WERI-Rb-1 (cell line): ENCODE results near the gene DDA1.
"Not testable (repeated sequence)": the region's sequence is repeated elsewhere in the genome, so short reads cannot be mapped to it uniquely, and the experiment has no call there.

Experiments used
- DNase-seq: peaks from one replicate; pipeline ENCODE4 v3.0.0-alpha.2; 2020
- H3K27ac ChIP-seq: fragments of 250-450 bp; sonication (Bioruptor Pico); 2 replicates; pipeline ENCODE4 v1.5.1; 2020; ENCODE audit warnings: mild to moderate bottlenecking, moderate library complexity
- H3K27me3 ChIP-seq: fragments of 250-450 bp; sonication (Bioruptor Pico); 2 replicates; pipeline ENCODE4 v1.5.1; 2021; ENCODE audit warnings: mild to moderate bottlenecking, low read depth, moderate library complexity; ENCODE audit not compliant: insufficient read depth, severe bottlenecking
- H3K36me3 ChIP-seq: fragments of 250-450 bp; sonication (Bioruptor Pico); 2 replicates; pipeline ENCODE4 v1.5.1; 2020; ENCODE audit warnings: mild to moderate bottlenecking, moderate library complexity
- H3K4me3 ChIP-seq: 2 replicates; pipeline ENCODE4 v1.5.1; 2011; ENCODE audit warnings: low read depth, mild to moderate bottlenecking, control low read depth, low read length
- H3K9me3 ChIP-seq: fragments of 250-450 bp; sonication (Bioruptor Pico); 2 replicates; pipeline ENCODE4 v1.5.1; 2021; ENCODE audit warnings: mild to moderate bottlenecking, moderate library complexity; ENCODE audit not compliant: severe bottlenecking
- TF ChIP-seq, protein P1 (sequence below): IDR thresholded peaks from 2 replicates; pipeline ENCODE4 v1.5.1; 2011; ENCODE audit warnings: low read depth, mild to moderate bottlenecking, control low read depth, inconsistent platforms, low read length

DDA1 gene

GRCh38 chr19:17357724-17358123 lies 48.4 kb downstream of the DDA1 start:
- no peak overlapping the region for H3K4me3 ChIP-seq
- TF ChIP-seq, protein P1, sequence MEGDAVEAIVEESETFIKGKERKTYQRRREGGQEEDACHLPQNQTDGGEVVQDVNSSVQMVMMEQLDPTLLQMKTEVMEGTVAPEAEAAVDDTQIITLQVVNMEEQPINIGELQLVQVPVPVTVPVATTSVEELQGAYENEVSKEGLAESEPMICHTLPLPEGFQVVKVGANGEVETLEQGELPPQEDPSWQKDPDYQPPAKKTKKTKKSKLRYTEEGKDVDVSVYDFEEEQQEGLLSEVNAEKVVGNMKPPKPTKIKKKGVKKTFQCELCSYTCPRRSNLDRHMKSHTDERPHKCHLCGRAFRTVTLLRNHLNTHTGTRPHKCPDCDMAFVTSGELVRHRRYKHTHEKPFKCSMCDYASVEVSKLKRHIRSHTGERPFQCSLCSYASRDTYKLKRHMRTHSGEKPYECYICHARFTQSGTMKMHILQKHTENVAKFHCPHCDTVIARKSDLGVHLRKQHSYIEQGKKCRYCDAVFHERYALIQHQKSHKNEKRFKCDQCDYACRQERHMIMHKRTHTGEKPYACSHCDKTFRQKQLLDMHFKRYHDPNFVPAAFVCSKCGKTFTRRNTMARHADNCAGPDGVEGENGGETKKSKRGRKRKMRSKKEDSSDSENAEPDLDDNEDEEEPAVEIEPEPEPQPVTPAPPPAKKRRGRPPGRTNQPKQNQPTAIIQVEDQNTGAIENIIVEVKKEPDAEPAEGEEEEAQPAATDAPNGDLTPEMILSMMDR: no peak
- no peak overlapping the region for H3K27ac ChIP-seq
- H3K36me3 ChIP-seq: no peaks in the 10 kb centered on the region
- DNase-seq: no peak
- no peaks in the 10 kb centered on the region for H3K27me3 ChIP-seq
- no peaks in the 10 kb centered on the region for H3K9me3 ChIP-seq

- TF ChIP-seq, protein P1: no peak
- no peaks in the 10 kb centered on the region for H3K9me3 ChIP-seq
- no peaks in the 10 kb centered on the region for H3K36me3 ChIP-seq
- no peak overlapping the region for H3K27ac ChIP-seq
- no peak overlapping the region for H3K4me3 ChIP-seq
- H3K27me3 ChIP-seq: no peaks in the 10 kb centered on the region
- no peak for DNase-seq
Measured at GRCh38 chr19:17358395-17358794, 49.0 kb downstream of the DDA1 start.

GRCh38 chr19:17359905-17360800 lies 50.8 kb downstream of the DDA1 start:
- no peaks in the 10 kb centered on the region for H3K36me3 ChIP-seq
- peak overlapping the region; percentile 38; the same call in 1 of the 2 replicates for H3K27ac ChIP-seq
- no peak for DNase-seq
- peaks cover 2% of the 10 kb centered on the region for H3K9me3 ChIP-seq
- TF ChIP-seq, protein P1: no peak
- H3K4me3 ChIP-seq: no peak overlapping the region
- no peaks in the 10 kb centered on the region for H3K27me3 ChIP-seq

DNA sequence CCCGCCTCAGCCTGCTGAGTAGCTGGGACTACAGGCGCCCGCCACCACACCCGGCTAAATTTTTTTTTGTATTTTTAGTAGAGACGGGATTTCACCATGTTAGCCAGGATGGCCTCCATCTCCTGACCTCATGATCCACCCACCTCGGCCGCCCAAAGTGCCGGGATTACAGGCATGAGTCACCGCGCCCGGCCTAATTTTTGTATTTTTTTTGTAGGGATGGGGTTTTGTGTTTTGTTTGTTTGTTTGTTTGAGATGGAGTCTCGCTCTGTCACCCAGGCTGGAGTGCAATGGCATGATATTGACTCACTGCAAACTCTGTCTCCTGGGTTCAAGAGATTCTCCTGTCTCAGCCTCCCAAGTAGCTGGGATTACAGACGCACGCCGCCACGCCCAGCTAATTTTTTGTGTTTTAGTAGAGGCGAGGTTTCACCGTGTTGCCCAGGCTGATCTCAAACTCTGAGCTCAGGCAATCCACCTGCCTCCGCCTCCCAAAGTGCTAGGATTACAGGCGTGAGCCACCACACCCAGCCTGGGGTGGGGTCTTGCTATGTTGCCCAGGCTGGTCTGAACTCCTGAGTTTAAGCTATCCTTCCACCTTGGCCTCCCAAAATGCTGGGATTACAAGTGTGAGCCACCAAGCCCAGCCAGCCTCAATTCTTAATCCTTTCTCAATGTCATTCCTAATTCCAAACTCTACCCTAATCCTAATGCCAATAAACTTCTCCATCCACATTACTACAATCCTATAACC lies 54.7 kb downstream of the DDA1 start:
- not testable (repeated sequence) for H3K27ac ChIP-seq, H3K36me3 ChIP-seq, H3K27me3 ChIP-seq, H3K4me3 ChIP-seq, DNase-seq, H3K9me3 ChIP-seq

DNA sequence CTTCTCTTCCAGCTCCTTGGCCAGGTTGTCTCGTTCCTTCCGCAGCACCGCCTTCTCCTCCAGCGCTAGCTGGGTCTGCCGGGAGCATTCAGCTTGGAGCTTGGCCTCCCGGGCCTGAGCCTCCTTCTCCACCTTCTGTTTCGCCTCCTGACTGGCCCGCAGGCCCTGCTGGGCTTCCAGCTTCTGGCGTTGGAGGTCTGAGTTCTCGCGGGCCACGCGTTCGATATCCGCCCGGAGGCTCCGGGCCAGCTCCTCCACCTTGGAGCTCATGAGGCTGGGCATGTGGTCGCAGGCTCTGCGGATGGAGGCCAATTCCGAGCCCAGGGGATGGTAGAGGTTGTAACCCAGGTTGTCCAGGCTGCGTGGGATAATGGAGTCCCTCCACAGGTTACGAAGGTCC lies 56.0 kb downstream of the DDA1 start:
- Histone ChIP-seq H3K36me3 (no peaks in the 10 kb centered on the region), H3K27me3 (no peaks in the 10 kb centered on the region), H3K27ac (no peak overlapping the region), H3K4me3 (no peak overlapping the region), H3K9me3 (peaks cover 2% of the 10 kb centered on the region)
- DNase-seq: no peak
- TF ChIP-seq, protein P1: no peak

DNA sequence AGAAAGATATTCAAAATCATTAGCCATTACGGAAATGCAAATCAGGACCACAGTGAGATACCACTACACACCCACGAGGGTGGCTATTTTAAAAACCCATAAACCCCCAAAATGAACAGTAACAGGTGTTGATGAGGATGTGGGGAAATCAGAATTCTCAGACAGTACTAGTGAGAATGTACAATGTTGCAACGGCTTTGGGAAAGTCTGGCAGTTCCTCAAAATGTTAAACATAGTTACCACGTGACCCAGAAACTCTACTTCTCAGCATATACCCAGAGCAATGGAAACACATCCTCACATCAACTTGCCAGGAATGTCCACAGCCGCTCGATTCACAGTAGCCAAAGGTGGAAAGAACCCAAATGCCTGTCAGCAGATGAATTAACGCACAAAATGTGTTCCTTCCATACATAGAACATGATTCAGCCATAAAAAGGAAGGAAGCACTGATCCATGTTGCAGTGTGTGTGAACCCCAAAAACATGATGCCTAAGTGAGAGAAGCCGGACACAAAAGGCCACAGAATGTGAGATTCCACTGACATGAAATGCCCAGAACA lies 60.7 kb downstream of the DDA1 start:
- TF ChIP-seq, protein P1: no peak
- Histone ChIP-seq H3K27ac (no peak overlapping the region), H3K9me3 (no peaks in the 10 kb centered on the region), H3K36me3 (no peaks in the 10 kb centered on the region), H3K4me3 (no peak overlapping the region), H3K27me3 (no peaks in the 10 kb centered on the region)
- no peak for DNase-seq
